ENCODE data around the gene ADARB1.

Gene ADARB1

DNA sequence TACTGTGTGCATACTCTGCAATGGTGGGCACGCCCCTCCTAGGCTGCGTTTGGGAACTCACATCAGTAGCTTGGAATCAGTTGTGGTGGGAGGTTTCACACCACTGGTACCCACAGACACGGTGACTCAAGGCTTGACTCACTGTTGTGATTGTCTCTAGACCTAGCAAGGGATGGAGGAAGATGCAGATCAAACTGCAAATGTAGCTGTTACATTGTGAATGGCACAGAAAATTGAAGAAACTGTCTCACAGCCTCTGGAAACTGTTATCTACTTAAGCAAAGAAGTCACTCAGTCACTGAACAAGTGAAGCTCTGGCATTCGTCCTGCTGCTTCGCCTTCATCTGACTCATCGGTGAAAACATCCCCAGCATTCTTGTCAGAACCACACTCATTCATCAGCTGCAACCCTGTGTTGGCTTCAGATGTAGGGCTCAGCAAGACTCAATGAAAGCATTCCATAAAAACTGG, 153.8 kb downstream of the ADARB1 start:
- peak; percentile 91 for DNase-seq (ENCODE audit: low spot score)

GRCh38 chr21:45228656-45229240, 154.4 kb downstream of the ADARB1 start:
- no peak for DNase-seq (ENCODE audit: low spot score)

- no peak for DNase-seq (ENCODE audit: low spot score)
These were observed 157.3 kb downstream of the ADARB1 start for GRCh38 chr21:45231705-45232104.

GRCh38 chr21:45234127-45234526, 159.7 kb downstream of the ADARB1 start:
- DNase-seq (ENCODE audit: low spot score) = no peak

- no peak for DNase-seq (ENCODE audit: low spot score)
These were observed 160.6 kb downstream of the ADARB1 start for GRCh38 chr21:45234965-45235364.

DNA sequence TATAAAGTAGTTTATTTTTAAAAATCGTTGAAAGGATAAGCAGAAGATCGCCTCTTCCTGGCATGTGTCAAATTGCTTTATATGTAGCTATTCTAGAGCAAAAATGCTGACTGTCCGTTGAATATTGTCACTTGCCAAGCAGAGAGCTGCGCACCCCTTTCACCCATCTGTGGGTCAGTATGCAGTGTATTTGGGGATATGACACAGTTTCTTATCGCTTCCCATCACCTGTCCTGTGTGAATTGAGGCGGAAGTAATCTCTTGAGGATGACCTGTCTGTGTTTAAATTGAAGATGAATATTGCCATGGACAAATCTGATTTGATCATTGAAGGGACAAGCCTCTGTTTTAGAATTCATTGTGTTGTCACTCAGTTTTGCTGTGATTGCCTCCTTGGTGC, 161.1 kb downstream of the ADARB1 start:
- no peak for DNase-seq (ENCODE audit: low spot score)

GRCh38 chr21:45236481-45236880, 162.1 kb downstream of the ADARB1 start:
- DNase-seq (ENCODE audit: low spot score) = peak; percentile 9

DNA sequence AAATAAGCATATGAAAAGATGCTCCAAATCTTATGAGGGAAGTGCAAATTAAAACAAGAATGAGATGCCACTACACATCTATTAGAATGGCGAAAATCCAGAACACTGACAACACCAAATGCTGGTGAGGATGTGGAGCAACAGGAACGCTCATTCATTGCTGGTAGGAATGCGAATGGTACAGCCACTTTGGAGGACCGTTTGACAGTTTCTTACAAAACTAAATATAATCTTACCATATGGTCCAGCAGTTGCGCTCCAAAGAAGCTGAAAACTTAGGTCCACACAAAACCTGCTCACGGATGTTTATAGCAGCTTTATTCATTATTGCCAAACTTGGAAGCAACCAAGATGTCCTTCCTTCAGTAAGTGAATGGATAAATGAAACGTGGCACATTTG, 163.0 kb downstream of the ADARB1 start:
- no peak for DNase-seq (ENCODE audit: low spot score)

- no peak for DNase-seq (ENCODE audit: low spot score)
These were observed 167.0 kb downstream of the ADARB1 start for GRCh38 chr21:45241357-45241756.

GRCh38 chr21:45243603-45244002, 169.2 kb downstream of the ADARB1 start:
- DNase-seq (ENCODE audit: low spot score) = no peak

DNA sequence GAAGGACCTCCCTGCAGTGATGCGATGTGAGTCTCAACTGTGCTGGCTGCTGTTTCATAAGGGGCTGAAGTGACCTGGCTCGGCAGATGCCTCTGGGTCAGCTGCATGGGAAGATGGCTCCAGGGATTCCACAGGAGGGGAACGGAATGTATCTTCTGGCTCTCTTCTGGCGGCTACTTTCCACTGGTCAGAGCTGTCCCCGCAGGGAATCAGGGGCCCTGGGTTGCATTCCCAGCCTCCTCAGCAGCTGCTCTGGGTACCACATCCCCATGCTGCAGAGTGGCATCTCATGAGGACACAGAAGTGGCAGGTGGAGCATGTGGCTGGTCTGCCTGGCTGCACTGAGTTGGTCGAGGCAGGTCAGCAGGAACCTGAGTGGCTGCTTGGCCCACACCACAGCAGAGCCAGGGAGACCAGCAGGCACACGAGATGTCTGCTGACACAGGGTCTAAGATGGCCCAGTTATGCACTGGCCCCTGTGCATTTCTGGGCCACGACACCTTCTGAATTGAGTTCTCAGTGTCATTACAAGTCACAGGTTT, 170.5 kb downstream of the ADARB1 start:
- no peak for DNase-seq (ENCODE audit: low spot score)

GRCh38 chr21:45246386-45247320, 172.3 kb downstream of the ADARB1 start:
- no peak for DNase-seq (ENCODE audit: low spot score)

DNA sequence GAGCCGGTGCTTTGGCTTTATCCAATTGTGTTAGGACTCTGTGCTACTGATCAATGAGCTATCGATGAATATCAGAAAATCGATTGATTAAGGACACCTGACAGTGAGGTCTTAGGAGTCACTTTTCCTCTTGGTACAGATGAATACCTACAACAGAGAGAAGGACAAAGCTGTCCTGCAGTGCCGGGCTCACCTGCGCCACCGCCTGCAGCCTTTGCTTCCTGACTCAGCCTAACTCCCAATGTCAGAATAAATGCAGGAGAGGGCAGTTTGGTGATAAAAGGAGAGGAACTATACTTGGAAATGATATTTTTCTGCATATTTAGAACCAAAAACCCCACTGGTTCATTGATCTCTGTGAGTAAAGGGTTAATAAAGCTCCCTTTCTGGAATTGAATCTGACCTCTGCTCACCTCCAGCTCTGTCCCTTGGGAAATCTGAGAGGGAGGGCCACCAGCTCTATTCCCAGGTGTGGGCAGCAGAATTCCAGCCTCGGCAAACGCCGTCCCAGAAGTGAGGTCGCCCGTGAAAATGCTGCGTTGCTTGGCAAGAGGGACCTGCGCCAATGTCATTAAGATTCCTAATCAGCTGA, 174.0 kb downstream of the ADARB1 start:
- DNase-seq (ENCODE audit: low spot score) = no peak

GRCh38 chr21:45248893-45249381, 174.6 kb downstream of the ADARB1 start:
- DNase-seq (ENCODE audit: low spot score) = peak; percentile 44

DNA sequence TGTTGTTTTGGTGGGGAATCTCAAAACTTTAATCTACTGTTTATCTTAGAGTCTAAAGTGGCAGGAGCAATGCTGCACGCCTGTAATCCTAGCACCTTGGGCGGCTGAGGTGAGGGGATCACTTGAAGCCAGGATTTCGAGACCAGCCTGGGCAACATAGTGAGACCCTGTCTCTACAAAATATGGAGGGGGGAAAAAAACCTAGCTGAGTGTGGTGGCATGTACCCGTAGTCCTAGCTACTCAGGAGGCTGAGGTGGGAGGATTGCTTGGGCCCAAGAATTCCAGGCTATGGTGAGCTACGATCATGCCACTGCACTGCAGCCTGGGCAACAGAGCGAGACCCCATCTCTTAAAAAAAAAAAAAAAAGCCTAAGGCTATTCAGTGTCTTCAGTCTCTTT, 175.2 kb downstream of the ADARB1 start:
- DNase-seq (ENCODE audit: low spot score) = no peak

GRCh38 chr21:45250272-45250671, 175.9 kb downstream of the ADARB1 start:
- DNase-seq (ENCODE audit: low spot score) = no peak

- no peak for DNase-seq (ENCODE audit: low spot score)
These were observed 176.7 kb downstream of the ADARB1 start for GRCh38 chr21:45250914-45251634.

DNA sequence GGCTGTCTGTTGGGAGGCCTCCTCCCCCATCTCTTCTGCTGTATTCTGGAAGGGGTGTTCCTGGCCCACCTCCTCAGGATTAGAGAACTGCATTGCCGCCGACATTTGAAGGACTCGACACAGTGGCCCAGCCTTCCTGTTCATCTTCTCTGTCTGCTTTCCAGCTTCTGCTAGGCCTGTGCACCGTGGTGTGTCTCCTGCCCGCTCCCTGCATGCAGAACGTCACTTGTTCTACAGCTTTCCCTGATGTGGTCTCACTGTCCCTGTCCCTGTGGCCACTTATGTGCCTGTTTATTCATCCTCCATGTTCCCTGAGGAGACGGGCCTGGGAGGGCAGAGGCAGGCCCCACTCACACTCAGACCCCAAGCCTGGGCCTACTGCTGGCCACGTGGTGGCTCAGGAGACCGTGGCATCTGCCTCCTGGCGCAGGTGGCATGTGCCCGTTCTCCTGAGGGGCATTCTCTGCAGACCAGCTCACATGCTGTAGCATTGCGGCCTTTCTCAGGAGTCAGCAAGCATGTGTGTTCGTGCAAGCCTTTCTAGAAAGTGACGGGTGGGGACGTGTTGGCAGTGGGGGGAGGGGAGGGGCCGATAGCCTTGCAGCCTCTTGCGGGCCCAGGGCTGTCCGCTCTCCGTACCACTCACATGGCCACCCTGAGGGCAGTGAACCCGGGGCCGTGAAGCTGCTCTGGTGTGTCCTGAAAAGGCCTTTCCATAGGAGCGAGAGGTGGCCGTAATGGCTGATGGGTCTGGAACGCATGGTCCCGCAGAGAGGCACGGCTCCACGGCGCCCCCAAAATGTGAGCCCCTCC, 177.5 kb downstream of the ADARB1 start:
- no peak for DNase-seq (ENCODE audit: low spot score)

DNA sequence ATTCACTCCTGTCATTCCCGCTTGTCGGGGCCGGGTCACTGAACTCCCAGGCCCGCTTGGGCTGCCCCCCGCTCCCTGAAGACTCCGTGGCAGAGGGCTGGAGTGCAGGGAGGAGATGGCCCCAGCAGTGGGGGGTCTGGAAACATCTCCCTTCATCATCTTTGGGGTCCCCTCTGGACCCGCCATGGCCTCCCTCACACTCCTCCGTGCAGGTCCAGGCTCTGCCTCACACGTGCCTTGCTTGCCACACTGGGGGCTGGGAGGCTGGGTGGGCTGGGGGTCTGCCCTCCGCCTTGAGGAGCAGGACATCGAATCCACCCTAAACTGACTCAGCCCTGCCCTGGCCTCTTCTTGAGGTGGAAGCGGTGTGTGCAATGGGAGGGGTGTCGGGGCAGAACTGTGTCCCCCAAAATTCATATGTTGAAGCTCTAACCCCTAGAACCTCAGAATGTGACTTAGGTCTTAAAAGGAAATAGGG, 178.1 kb downstream of the ADARB1 start:
- no peak for DNase-seq (ENCODE audit: low spot score)

GRCh38 chr21:45253180-45253579, 178.8 kb downstream of the ADARB1 start:
- DNase-seq (ENCODE audit: low spot score) = no peak

Measured in AG08395 (cell line).